ENCODE results near the gene NR2C1.
A peak's percentile ranks its signal among the peaks of the same experiment; 100 is the strongest.

The NR2C1 gene

DNA sequence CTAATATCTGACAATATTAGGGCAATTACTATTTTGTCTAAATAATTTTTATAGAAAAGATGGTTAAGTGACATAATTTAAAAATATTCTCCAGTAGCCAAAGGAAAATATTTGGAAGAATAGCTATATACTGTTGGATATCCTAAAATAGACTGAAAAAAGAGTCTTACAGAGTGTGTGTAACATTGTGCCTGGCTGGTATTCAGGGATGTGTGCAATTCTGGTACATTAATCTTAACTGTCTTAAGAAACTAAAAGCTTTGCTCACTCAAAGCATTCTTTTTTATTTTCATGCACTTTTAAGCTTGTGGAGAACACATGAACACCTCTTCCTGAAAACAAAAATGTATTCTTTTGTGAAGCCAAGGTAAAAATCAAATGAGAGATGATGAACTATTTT, 10.1 kb upstream of the NR2C1 start:
- no peak overlapping the region for H3K27ac ChIP-seq
- no peak for TF ChIP-seq ZFX (IDR thresholded peaks at IDR 0.05)
- TF ChIP-seq, protein P1, sequence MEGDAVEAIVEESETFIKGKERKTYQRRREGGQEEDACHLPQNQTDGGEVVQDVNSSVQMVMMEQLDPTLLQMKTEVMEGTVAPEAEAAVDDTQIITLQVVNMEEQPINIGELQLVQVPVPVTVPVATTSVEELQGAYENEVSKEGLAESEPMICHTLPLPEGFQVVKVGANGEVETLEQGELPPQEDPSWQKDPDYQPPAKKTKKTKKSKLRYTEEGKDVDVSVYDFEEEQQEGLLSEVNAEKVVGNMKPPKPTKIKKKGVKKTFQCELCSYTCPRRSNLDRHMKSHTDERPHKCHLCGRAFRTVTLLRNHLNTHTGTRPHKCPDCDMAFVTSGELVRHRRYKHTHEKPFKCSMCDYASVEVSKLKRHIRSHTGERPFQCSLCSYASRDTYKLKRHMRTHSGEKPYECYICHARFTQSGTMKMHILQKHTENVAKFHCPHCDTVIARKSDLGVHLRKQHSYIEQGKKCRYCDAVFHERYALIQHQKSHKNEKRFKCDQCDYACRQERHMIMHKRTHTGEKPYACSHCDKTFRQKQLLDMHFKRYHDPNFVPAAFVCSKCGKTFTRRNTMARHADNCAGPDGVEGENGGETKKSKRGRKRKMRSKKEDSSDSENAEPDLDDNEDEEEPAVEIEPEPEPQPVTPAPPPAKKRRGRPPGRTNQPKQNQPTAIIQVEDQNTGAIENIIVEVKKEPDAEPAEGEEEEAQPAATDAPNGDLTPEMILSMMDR (conservative IDR thresholded peaks at IDR 0.05): no peak

DNA sequence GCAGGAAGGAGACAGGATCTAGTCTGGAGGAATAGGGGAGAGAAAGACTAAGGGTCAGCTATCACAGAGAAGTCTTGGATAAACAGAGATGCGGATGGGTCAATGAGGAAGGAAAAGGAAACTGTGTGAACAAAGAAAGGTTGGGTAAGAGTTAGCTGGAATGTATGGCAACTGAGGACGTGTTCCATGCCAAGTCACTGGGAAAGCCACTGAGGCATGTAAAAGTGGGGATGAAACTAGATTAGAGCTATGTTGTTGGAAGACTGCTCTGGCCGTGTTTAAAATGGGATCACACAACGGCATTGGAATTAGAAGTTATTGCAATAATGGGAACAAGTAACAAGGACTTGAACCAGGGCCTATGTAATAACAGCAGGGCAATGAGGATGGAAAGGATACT, 3.9 kb upstream of the NR2C1 start:
- TF ChIP-seq, protein P1 (conservative IDR thresholded peaks at IDR 0.05): no peak
- no peak for TF ChIP-seq ZFX (IDR thresholded peaks at IDR 0.05)
- H3K27ac ChIP-seq: no peak overlapping the region

DNA sequence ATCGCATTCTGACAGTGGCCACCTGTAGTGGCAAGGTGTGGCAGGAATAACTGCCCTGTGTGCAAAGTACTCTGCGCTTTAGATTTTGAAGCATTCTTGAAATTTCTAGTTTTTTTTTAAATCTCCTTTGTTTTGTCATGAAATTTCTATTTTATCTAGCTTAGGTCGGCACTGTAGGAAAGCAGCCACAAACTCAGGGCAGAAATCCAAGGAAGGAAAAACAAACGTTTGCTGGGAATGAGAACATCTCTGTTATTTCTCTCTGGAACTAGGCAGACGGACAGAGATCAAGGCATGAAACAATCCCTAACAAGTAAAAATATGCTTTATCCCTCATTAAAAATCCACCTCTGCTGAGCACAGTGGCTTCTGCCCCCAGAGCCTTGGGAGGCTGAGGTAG, 1.3 kb upstream of the NR2C1 start:
- TF ChIP-seq ZFX (IDR thresholded peaks at IDR 0.05): no peak
- TF ChIP-seq, protein P1 (conservative IDR thresholded peaks at IDR 0.05): no peak
- H3K27ac ChIP-seq: no peak overlapping the region

DNA sequence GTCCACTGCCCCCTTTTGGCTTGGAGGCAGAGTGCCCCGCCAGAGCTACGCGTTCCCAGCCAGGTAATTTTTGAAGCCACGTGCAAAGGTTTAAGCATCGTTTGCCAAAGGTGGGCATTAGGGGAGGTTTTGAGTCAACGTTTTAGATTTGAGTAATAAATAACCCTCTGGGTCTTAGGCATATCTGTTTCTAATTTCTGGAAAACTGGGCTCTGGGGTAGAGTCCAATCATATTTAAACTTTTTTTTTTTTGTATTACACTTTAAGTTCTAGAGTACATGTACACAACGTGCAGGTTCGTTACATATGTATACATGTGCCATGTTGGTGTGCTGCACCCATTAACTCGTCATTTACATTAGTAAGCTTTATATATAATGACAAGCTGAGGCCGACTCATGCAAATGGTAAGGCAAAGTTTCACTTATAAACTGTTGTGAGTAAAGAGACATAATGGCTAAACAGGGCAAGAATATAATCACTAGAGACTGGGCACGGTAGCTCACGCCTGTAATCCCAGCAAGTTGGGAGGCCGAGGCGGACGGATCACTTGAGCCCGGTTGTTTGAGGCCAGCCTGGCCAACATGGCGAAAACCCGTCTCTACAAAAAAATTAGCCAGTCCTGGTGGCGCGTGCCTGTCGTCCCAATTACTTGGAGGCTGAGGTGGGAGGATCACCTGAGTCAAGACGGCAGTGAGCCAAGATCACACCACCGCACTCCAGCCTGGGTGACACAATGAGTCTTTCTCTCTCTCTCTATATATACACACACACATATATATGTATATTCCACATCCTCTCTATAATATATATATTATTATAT, 491 bp upstream of the NR2C1 start:
- TF ChIP-seq, protein P1 (conservative IDR thresholded peaks at IDR 0.05): peak; percentile 84
- TF ChIP-seq ZFX (IDR thresholded peaks at IDR 0.05): no peak
- H3K27ac ChIP-seq: peak overlapping the region; percentile 63; the same call in 1 of the 2 replicates

DNA sequence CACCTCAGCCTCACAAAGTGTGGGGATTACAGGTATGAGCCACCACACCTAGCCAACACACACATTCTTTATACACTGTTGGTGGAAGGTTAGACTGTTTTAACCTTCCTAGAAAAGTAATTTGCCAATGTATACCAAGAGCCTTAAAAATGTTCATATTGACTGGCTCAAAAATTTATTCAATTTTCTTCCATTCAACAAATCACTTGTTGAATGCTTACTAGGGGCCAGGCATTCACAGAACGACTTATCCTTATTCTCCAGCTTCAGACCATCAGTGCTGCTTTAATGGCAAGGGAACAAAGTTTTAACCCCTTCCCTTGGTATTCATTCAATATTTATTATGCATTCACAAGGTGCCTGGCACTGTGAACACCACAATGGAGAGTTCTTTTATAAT, 3.0 kb downstream of the NR2C1 start:
- H3K27ac ChIP-seq: no peak overlapping the region
- TF ChIP-seq, protein P1 (conservative IDR thresholded peaks at IDR 0.05): no peak
- no peak for TF ChIP-seq ZFX (IDR thresholded peaks at IDR 0.05)

DNA sequence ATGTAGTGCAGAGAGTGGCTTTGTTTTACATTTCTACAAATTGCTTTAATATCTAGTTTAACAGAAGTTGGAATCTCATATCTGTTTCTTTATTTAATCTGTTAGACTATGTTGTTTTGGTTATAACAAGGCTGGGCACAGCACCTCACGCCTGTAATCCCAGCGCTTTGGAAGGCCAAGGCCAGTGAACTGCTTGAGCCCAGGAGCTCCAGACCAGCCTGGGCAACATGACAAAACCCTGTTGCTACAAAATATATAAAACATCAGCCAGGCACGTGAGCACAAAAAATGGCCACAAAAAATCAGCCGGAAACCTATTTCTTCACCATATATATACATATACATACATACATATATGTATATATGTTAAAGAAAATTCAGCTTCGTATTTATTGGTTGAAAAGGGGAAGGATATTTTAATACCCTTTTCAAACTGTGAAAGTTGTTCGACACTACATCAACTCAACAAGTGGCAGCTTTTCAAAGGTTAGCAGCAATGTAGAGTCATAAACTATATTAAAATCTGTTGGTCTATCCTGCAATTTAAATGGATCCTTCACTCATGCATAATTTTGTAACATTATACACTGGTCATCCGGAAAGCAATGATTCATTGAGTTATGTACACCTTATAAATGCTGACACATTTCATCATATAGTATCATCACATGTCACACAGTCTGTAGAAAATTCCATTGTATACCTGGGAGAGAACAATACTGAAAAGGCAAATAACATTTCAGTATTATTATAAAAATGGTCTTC, 7.1 kb downstream of the NR2C1 start:
- no peak for TF ChIP-seq ZFX (IDR thresholded peaks at IDR 0.05)
- TF ChIP-seq, protein P1 (conservative IDR thresholded peaks at IDR 0.05): no peak
- H3K27ac ChIP-seq: no peak overlapping the region

DNA sequence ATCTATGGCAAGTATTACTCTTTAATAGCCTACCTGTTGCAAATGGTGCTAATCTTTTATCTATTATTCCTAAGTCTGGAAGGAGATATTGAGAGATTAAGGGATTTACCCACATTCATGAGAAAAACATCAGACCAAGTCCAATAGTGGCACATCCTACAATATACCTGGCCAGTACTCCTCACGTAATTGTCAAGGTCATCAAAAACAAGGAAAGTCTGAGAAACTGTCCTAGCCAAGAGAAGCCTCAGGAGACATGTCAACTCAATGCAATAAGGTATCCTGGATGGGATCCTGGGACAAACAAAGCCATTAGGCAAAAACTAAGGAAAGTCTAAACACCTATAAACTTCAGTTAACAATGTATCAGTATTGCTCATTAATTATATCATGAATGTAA, 12.5 kb downstream of the NR2C1 start:
- no peak for TF ChIP-seq ZFX (IDR thresholded peaks at IDR 0.05)
- TF ChIP-seq, protein P1 (conservative IDR thresholded peaks at IDR 0.05): no peak
- no peak overlapping the region for H3K27ac ChIP-seq

Measured in C4-2B (cell line).